ENCODE results near the gene MLLT10. TPM values are rescaled to one million over a fixed set of nuclear protein-coding genes. Genes with fewer than 3 reads are reported as not detected.

Gene MLLT10
- total RNA-seq, 6 experiments from 2014 or later = 21.8 to 25.2 (median 22.9) TPM

- Mint-ChIP-seq H3K4me1 (ENCODE audit: low read depth) (peaks cover 19% of the 10 kb centered on the region), H3K4me3 (no peak overlapping the region)
- no peak for TF ChIP-seq CTCF (IDR thresholded peaks at IDR 0.05)
Observed at GRCh38 chr10:21508706-21509331, 25.2 kb upstream of the MLLT10 start.

GRCh38 chr10:21509341-21510240 lies 24.4 kb upstream of the MLLT10 start:
- Mint-ChIP-seq H3K36me3 (ENCODE audit: low read depth) (no peaks in the 10 kb centered on the region), H3K9me3 (no peaks in the 10 kb centered on the region)
- no peak for DNase-seq

More at GRCh38 chr10:21508706-21509331, 25.2 kb upstream of the MLLT10 start:
- no peak overlapping the region for H3K27ac Mint-ChIP-seq
- no peaks in the 10 kb centered on the region for H3K9me3 Mint-ChIP-seq
- peaks cover 4% of the 10 kb centered on the region; the same call in 1 of the 2 replicates for H3K27me3 Mint-ChIP-seq (ENCODE audit: insufficient read depth)
- no peak for DNase-seq
- no peaks in the 10 kb centered on the region for H3K36me3 Mint-ChIP-seq (ENCODE audit: low read depth)

GRCh38 chr10:21510241-21511094 lies 23.6 kb upstream of the MLLT10 start:
- no peak for TF ChIP-seq CTCF (IDR thresholded peaks at IDR 0.05)
- peaks cover 2% of the 10 kb centered on the region; the same call in 1 of the 2 replicates for H3K27me3 Mint-ChIP-seq (ENCODE audit: insufficient read depth)
- no peaks in the 10 kb centered on the region for H3K9me3 Mint-ChIP-seq
- H3K4me1 Mint-ChIP-seq (ENCODE audit: low read depth) = peaks cover 33% of the 10 kb centered on the region
- H3K27ac Mint-ChIP-seq = no peak overlapping the region
- H3K36me3 Mint-ChIP-seq (ENCODE audit: low read depth) = no peaks in the 10 kb centered on the region
- no peak for DNase-seq
- H3K4me3 Mint-ChIP-seq = peak overlapping the region; percentile 61; the same call in 1 of the 2 replicates

More at GRCh38 chr10:21509341-21510240, 24.4 kb upstream of the MLLT10 start:
- H3K27ac Mint-ChIP-seq = no peak overlapping the region
- peaks cover 2% of the 10 kb centered on the region; the same call in 1 of the 2 replicates for H3K27me3 Mint-ChIP-seq (ENCODE audit: insufficient read depth)
- H3K4me3 Mint-ChIP-seq = no peak overlapping the region
- no peak for TF ChIP-seq CTCF (IDR thresholded peaks at IDR 0.05)
- peaks cover 24% of the 10 kb centered on the region for H3K4me1 Mint-ChIP-seq (ENCODE audit: low read depth)

GRCh38 chr10:21511095-21511570 lies 22.9 kb upstream of the MLLT10 start:
- H3K27ac Mint-ChIP-seq = no peak overlapping the region
- H3K4me3 Mint-ChIP-seq = no peak overlapping the region
- no peak for TF ChIP-seq CTCF (IDR thresholded peaks at IDR 0.05)
- H3K27me3 Mint-ChIP-seq (ENCODE audit: insufficient read depth) = peaks cover 2% of the 10 kb centered on the region; the same call in 1 of the 2 replicates
- no peaks in the 10 kb centered on the region for H3K36me3 Mint-ChIP-seq (ENCODE audit: low read depth)
- peaks cover 39% of the 10 kb centered on the region for H3K4me1 Mint-ChIP-seq (ENCODE audit: low read depth)
- H3K9me3 Mint-ChIP-seq = no peaks in the 10 kb centered on the region
- no peak for DNase-seq

All from HFFc6 (cell line).